Adrenal gland (tissue), 5 donors: ENCODE data around the gene JARID2.

ENCODE experiments used
- CTCF ChIP-seq, 6 experiments: fragments of 450-650 bp in 4 of 6; fragments of 200-600 bp in 2 of 6; sonication (generic) in 1 of 6; IDR thresholded peaks; 1 replicate in 5 of 6; 2 replicates in 1 of 6; pipeline versions ENCODE4 v1.5.1 to v1.8.0; 2016 to 2021; ENCODE audit warnings: antibody characterized with exemption in 6 of 6, mild to moderate bottlenecking in 2 of 6, moderate library complexity in 1 of 6
- POLR2A ChIP-seq, 2 donors: fragments of 450-650 bp; IDR thresholded peaks; one replicate each; pipeline ENCODE4 v1.6.1; 2017; ENCODE audit warnings: antibody characterized with exemption in 2 of 2, mild to moderate bottlenecking in 2 of 2, moderate library complexity in 1 of 2
- donor health status: DM: no; HTN: no; CAD: no.

GRCh38 chr6:15408758-15409157, 162.9 kb downstream of the JARID2 start:
- no peak for TF ChIP-seq CTCF (IDR thresholded peaks at IDR 0.05)
- no peak for TF ChIP-seq POLR2A (IDR thresholded peaks at IDR 0.05)
